GM18505 (cell line): ENCODE data around the gene IFT122.
"Not testable (repeated sequence)": the region's sequence is repeated elsewhere in the genome, so short reads cannot be mapped to it uniquely, and the experiment has no call there.

Source experiments
- ATAC-seq: cut with Tn5 transposase; IDR thresholded peaks from one replicate; pipeline ENCODE4 v1.9.1; 2021; ENCODE audit not compliant: unreplicated experiment
- POLR2A ChIP-seq: IDR thresholded peaks from 4 replicates; pipeline ENCODE4 v1.6.1; 2011; ENCODE audit warnings: borderline replicate concordance; ENCODE audit not compliant: insufficient read depth, insufficient read length; ENCODE audit errors: extremely low read depth

Gene IFT122

DNA sequence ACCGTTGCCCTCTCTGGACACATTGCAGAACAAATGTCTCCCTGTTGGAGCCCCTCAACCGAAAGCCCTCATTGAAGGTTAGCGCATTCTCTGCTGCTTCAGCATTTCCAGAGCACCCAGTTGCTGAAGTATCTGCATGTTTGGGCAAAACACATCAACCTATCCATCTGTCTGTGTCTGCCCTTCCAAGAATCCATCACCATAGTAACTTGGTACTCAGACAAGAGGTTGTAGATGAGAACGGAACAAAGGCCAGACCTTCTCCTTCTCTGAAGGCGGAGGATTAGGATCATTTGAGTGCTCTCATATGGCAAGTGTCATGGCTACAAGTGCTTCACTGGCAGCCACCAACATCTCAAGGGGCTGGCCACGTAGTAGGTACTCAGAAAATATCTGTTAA, 65.3 kb downstream of the IFT122 start:
- no peak for ATAC-seq
- TF ChIP-seq POLR2A: no peak

DNA sequence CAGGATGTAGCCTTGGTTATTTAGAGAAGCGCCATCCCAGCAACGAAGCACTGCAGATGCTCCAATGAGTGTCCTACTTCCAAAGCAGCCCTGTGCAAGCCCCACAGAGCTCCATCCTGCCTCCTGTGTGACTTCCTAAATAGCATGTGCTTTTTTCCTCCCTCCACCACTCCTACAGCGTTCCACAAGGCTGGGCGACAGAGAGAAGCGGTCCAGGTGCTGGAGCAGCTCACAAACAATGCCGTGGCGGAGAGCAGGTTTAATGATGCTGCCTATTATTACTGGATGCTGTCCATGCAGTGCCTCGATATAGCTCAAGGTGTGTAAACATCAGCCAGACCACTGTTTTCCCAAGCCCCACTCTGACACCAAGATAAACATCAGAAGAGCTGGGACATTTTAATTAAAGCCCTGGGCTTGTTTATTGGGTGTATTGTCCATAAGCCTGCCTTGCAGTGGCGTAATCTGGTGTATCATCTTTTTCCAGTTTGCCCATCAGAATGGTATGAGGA, 66.3 kb downstream of the IFT122 start:
- TF ChIP-seq POLR2A: no peak
- no peak for ATAC-seq

DNA sequence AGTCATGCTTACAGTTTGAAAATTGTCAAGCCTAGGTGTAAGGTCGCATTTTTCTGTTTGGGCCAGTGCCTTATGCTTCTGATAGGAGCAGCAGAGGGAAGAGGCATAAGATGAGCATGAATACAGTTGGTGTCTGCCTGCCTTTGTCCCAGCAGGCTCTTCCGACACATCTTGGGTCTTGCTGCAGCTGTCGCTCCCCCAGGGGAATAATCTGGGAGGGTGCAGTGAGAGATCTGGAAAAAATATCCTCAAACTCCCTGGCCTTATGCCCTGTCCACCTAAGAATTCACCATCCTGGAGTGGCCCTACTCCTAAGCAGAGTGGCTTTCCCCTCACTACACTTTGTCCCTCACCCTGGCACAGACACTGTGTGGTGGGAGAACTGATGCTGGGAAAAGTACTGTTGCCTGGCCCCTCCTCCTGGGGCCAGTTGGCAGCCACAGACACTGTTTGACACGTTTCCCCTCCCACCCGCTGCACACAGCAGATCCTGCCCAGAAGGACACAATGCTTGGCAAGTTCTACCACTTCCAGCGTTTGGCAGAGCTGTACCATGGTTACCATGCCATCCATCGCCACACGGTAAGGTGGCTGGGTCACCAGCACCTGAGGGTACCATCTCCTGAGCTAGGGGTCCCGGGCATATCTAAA, 67.3 kb downstream of the IFT122 start:
- TF ChIP-seq POLR2A: no peak
- no peak for ATAC-seq

DNA sequence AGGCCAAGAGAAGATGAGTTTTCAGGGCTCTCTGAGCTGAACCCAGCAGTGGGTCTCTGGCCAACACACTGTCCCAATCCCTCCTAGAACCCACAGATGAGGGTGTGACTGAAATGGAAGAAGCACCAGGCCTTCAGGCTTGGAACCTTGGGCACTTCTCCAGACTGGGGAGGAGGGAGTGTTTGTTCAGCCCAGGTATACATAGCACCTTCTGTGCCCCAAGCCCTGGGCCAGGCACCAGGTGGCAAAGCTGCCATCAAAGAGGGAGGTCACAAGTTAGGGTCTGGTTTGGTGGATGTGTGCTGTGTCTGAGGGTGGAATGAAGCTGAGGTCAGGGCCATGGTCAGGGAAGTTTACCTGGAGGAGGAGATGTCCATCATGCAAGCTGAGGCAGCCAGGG, 72.6 kb downstream of the IFT122 start:
- no peak for ATAC-seq
- TF ChIP-seq POLR2A: no peak

DNA sequence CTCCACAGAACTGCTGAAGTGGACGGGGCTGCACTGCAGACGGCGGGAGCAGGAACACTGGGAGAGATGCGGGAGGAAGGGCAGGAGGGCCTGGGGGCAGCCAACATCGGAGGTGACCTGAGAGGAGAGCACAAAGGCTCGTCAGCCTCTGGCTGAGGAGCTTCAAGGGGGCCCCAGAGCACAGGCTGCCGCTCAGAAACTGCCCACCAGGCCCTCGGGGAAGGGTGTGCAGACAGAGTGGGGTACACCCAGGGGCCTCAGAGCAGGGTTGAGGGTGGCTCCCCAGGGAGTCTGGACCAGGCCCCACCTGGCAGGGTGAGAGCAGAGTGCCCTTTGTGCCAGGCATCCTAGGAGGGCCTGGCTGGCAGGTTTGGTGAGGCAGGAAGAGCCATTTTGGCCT, 73.7 kb downstream of the IFT122 start:
- ATAC-seq: no peak
- TF ChIP-seq POLR2A: no peak

DNA sequence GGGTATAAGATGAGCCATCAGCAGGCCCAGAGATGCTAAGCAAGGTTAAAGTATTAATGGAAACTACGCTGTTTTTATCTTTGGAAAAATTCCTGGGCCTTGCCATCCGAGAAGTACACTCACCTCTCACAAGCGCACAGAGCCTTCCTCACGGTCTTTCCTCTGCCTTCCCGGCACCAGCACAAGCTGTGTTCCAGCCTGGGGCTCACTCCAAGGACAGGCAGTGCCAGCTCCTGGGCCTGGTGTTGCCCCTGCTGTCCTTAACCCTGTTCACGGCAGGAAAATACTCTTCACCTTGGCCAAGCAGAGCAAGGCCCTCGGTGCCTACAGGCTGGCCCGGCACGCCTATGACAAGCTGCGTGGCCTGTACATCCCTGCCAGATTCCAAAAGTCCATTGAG, 74.1 kb downstream of the IFT122 start:
- ATAC-seq: no peak

DNA sequence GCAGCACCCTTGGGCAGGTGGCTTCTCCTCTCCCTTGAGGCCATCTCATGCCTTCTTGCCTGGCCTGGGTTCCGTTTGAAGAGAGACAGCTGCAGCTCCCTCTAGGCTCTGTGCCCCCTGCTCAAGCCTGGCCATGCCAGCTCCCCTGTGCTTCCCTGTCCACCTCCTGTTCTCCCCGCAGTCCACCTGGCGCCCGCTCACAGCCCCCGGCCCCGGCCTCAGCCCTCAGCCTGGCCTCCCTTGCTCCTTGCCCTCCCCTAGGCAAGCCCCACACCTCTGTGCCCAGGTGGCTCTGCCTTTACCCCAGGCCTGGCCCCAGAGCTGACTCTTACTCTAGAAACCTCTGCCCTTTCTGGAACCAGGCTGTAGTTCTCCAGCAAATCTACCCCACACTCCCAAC, 74.5 kb downstream of the IFT122 start:
- no peak for ATAC-seq
- no peak for TF ChIP-seq POLR2A

More for the DNA sequence above, 74.1 kb downstream of the IFT122 start:
- TF ChIP-seq POLR2A: no peak

DNA sequence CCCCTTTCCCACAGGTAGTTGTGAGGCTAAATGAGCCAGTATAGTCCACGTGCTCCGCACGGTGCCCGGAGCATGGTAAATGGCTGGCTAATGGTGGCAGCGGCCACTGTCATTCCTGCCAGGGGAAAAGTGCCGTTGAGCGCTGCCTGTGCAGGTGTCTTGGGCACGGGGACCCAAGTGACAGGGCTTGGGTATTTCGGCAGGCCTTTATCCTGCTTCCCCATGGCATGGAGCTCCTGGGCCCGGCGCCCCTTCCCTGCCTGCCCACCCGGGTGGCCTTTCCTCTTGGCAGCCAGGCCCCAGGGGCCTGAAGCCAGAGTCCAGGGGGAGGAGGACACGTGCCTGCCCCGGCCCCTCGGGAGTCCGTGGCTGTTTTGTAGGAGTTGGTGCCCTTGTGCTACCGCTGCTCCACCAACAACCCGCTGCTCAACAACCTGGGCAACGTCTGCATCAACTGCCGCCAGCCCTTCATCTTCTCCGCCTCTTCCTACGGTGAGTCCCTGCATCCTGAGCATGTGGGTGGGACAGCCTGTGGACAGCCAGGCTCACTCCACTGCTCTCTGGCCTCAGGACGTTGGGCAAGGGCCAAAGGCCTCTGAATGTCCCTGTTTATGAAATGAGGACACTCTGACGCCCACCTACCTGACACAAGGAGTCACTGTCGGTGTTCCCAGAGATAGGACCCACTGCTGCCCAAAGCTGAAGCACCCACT, 75.2 kb downstream of the IFT122 start:
- not testable (repeated sequence) for ATAC-seq

DNA sequence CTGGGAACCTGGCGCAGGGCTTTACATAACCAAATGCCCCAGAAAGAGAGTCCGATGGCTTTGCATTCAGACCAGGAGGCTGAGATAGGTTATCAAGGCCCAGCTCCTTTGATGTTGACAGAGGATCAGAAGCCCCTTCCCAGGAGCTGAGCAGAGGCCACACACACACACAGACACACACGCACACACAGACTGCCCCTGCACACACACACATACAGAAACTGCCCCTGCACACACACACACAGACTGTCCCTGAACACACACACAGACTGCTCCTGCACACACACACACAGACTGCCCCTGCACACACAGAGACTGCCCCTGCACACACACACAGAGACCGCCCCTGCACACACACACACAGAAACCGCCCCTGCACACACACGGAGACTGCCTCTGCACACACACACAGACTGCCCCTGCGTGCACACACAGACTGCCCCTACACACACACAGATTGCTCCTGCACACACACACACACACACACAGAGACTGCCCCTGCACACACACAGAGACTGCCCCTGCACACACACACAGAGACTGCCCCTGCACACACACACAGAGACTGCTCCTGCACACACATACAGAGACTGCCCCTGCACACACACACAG, 75.9 kb downstream of the IFT122 start:
- ATAC-seq: not testable (repeated sequence)

DNA sequence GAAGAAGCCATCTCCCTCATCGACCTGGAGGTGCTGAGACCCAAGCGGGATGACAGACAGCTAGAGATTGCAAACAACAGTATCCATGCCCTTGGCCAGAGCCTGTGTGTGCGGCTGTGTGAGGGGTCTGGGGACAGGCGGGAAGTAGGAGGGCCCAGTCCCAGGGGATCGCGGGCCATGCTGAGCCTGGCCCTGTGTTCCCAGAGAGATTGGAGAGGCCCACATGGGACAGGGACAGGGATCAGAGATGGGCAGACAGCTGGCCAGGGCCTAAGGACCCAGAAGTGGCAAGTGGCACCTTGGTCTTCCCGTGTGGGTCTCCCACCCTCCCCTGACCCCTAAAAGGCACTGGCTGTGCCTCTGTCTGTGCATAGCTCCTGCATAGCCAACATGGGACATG, 77.5 kb downstream of the IFT122 start:
- TF ChIP-seq POLR2A: no peak
- no peak for ATAC-seq

DNA sequence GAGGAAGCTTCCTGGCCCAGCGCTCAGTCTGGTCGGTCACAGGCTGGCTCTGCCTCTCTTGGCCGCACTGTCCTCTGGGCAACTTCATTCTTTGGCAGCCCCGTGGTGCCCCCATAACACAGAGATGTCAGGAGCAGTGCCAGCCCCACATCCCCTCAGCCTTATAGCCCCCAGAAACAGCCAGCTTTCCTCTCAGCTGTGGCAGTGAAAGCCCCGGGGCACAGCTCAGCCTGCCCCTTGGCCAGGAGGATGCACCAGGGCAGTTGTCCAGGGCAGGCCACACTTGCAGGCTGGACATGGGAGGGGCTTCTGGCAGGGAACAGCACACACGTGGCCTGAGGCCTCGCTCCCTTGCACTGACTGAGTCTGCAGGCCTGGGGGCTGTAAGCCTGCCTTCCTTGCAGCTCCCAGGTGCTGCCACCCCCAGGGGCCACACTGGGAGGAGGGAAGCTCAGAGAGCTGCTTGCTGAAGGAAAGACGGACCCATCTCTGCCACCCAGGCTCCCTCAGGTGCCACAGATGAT, 78.1 kb downstream of the IFT122 start:
- no peak for TF ChIP-seq POLR2A
- ATAC-seq: no peak

DNA sequence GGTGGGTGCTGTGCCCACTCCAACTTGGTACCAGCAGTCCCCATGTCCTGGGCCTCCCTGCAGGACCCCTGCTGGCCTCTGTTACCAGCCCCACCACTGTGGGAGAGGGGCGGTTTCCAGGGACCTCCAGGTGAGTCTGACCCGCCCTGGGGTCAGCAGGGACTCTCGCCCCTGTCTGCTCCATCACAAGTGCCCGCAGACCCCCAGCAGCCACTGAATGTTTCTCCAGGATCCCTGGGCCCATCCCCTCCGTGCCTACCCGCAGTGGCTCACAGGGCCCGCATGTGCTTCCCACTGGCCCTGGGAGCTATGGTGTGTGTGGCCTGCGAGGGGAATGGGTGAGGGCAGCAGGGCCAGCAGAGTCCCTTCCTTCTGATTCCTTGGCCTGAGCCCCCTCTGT, 78.6 kb downstream of the IFT122 start:
- no peak for TF ChIP-seq POLR2A
- no peak for ATAC-seq

DNA sequence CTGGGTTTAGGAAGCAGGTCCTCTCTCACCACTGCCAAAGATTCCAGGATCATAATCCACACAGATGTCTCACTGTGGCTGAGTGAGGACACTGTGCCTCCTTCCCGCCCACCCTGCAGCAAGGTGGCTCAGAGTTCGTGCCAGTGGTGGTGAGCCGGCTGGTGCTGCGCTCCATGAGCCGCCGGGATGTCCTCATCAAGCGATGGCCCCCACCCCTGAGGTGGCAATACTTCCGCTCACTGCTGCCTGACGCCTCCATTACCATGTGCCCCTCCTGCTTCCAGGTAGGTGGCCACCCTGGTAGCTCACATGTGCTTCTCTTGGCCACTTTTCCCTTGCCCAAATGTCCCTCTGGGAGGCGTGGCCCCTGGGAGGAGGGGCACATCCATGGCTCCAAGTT, 79.4 kb downstream of the IFT122 start:
- TF ChIP-seq POLR2A: no peak
- no peak for ATAC-seq
